Effector CD8-positive, alpha-beta T cell (primary cell): ENCODE data around the gene ECI1.

Experiments
- DNase-seq: peaks from one replicate; lab custom pipeline; 2025; lab: John Stamatoyannopoulos, UW
- total RNA-seq, 4 experiments: gene quantifications; one replicate each; lab custom pipeline; 2026; lab: John Stamatoyannopoulos, UW

ECI1 gene, protein sequence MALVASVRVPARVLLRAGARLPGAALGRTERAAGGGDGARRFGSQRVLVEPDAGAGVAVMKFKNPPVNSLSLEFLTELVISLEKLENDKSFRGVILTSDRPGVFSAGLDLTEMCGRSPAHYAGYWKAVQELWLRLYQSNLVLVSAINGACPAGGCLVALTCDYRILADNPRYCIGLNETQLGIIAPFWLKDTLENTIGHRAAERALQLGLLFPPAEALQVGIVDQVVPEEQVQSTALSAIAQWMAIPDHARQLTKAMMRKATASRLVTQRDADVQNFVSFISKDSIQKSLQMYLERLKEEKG
- total RNA-seq = 20.1 to 27.6 (median 25.5) reads per million in 4 experiments

DNA sequence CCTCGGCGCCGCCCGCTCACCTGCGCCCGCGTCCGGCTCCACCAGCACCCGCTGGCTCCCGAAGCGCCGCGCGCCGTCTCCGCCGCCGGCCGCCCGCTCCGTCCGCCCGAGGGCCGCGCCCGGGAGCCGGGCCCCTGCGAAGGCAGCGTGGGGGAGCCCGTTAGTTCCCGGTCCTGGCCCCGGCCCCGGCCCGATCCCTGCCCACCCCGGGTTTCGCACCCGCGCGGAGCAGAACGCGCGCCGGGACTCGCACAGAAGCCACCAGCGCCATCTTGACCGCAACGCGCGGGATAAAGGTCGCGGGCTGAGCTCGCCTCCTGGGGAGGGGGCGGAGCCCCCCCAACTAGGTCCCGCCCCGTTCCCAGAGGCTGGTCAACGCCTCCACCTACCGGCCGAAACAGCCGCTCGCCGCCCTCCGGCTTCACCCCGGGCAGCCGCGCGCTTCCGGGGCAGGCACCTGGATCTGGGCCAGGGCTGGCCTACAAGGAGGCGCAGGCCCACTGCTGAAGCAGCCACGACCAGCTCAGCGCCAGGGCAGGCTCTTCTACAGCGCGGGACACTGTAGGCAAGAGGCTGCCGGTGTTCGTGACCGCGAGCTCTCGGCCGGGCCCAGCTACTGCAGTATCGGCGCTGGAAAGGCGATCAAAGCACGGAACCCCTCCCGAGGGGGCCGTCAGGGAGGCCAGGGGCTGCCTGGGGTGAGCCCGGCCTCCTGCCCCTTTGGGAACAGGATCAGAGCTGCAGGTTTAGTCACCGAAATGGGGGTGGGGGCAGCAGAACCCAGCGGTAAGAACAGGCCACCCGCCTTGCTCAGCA lies at the start of gene ECI1:
Gene ECI1 (minus strand): TSS at position 292 of the 816 bp plus-strand sequence. CDS start 21 bp downstream, at position 271.
- peak; percentile 60 for DNase-seq

DNA sequence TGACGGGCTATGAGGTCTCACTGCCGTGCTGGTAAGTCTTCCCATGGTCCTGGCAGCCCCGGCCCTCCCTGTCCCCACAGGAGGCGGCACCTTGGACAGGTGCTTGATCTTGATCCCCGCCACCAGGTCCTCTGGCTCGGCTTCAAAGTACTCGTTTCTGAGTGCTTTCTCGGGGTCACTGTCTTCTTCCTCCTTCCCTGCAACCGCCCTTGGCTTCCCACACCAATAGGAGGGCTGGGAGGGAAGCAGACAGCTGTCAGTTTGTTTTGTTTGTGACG lies 48.5 kb upstream of the ECI1 start:
- DNase-seq = no peak

DNA sequence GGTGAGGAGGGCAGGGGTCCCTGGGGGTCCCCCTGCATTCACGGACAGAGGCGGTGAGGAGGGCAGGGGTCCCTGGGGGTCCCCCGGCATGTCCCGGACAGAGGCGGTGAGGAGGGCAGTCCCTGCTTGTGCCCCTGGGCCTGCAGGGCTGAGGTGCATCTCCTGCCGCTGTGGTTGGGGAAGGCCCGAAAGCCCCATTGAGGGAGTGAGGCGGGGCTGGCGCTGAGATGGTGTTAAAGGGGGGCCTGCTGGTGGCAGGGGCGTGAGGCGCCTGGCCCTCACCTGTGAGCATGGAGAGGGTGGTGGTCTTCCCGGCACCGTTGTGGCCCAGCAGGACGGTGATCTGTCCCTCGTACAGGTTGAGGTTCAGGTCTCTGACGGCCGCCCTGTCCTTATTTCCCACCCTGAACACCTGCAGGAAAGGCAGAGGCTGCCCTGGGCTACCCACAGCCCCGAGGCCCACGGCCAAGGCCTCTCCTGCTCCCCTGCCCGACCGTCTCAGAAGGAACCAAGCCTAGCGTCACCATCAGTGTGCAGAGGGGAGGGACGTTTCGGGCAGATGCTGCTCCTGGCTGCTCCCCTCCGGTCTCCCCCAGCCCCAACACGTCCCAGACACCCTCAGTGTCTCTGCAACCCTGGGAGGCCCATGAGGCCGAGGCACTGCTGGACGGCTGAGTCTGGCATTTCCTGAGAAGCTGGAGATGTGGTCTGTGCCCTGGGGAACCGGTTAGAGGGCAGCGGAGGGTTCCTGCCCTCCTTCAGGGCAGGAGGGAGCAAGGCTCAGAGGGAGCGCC lies 47.9 kb upstream of the ECI1 start:
- DNase-seq = no peak

DNA sequence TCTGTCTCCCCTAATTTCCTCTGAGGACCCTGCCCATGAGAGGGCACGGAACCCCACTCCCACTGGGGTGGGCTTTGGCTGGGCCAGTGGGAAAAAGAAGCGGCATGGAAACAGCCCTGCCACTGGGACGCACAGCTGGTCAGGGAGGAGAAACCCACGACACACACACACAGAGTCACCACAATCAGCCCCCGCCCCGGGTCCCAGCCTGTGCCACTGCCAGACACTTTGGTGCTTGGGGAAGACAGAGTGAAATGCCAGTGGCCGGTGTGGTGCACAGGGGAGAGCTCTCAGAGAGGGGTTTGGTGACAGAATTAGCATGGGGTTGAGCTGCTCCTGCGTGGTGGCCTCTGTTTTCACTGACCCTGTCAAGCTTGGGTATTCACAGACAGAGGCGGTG lies 47.2 kb upstream of the ECI1 start:
- no peak for DNase-seq

DNA sequence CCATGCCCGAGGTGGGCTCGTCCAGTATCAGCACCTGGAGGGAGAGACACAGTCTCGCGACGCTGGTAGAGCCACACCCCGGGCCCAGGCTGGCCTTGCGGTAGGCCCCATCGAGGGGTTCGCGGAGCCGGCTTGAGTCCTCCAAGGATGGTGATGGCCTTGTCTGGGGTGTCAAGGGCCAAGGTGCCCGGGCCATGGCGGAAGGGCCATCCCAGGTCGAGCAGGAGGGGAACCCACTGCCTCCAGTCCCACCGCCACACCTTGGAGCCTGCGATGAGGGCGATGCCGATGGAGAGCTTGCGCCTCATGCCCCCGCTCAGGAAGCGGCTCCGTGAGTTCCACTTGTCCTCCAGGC lies 46.1 kb upstream of the ECI1 start:
- no peak for DNase-seq

DNA sequence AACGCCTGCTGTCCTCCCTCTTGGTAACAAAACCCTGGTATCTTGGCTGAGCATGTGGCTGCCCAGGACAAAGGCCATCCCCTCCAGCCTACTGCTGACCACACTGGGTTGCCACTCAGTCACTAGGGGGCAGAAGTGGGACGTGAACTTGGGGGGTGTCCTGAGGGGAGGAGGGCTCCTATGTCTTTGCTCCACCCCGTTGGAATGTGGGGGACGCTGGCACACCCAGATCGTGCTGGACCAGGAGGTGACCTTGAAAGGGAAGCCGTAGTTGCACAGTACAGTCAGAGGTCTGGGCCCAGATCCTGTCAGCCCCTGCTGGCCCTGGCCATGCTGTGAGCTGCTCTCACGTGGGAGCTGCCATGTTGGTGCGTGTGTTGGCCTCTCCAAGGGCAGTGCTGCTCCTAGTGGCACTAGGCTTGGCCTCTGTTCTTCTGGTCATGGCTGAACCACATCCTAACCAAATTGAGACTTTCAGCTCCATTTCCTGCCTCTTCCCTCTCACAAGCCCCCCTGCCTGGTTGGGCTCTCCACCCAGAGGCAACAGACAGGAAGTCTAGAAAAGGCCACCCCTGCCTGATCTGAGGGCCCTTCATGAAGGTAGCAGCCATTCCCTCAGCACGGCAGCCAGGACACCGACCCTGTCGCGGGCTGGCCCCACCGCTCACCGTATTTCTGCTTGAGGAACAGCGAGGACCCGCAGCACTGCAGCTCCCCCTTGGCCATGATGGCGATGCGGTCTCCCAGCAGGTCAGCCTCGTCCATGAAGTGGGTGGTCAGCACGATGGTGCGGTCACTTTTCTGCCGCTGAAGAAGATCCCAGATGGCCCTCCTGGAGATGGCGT lies 45.5 kb upstream of the ECI1 start:
- DNase-seq = no peak

DNA sequence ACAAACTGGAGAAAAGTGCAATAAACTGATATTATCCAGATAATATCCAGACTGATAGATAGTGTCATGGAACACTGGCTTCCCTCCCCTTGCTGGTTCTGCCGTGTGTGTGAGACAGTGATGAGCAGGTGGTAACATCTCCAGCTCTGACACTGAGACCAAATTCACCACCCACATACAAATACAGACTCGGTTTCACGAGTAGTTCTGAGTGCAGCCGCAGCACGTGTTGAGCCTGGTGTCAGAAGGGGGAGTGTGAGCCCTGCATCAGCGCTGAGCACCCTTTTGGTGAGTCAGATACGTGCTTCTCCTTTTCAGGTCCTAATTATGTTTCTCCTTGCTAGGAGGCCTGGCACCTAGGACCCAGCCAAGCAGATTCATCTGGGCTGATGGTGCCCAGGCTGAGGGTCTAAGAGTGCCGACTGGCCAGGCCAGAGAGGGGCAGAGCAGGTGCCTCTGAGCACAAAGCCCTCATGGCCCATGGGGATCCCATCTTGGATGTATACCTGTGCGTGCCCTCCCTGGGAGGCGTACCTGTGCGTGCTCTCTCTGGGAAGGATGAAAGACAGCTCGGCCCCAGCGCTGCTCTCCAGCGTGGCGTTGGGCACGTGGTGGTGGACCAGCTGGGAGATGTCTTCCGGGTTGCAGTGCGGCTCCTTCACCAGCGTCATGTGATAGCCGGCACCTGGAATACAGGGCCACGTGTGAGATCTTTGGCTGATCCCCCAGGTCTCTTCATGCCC lies 43.8 kb upstream of the ECI1 start:
- no peak for DNase-seq

DNA sequence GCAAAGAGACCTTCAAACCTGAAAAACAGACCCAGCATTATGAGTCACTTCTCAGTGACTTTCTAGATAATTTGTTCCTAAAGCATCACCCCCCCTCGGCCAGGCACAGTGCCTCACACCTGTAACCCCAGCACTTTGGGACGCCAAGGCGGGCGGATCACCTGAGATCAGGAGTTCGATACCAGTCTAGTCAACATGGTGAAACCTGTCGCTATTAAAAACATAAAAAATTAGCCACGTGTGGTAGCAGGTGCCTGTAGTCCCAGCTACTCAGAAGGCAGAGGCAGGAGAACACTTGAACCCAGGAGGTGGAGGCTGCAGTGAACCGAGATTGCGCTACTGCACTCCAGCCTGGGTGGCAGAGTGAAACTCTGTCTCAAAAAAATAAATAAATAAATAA lies 40.8 kb upstream of the ECI1 start:
- no peak for DNase-seq

DNA sequence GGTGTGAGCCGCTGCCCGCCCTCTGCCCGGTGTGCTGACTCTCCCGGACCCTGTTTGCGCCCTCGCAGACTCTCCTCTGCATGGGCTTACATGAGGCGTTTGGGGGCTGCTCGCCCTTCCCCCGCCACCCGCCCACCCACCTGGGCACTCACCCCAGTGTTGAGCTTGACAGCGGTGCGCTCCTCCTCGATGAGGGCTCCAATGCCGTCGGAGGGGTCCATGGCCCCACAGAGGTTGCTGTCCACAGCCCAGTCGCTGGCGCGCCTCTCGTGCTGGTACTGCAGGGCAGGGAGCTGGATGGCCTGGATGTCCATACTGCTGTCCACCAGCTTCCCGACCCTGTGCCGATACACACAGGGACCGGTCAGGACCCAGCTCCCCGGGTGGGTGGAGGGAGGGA lies 37.9 kb upstream of the ECI1 start:
- DNase-seq = no peak

DNA sequence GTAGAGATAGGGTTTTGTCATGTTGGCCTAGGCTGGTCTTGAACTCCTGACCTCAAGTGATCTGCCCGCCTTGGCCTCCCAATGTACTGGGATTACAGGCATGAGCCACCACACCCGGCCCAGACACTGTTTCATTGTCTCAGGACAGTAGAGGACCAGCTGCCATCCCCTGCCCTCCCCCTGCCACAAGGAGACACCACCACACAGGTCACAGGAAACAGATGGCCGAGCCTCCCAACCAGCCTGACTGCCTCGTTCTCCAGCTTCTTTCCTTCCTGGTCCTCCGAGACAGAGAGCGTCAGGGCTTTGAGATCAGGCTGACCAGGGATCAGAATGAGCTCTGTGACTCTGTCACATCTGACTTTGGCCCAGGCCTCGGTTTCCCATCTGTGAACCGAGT lies 37.3 kb upstream of the ECI1 start:
- no peak for DNase-seq

DNA sequence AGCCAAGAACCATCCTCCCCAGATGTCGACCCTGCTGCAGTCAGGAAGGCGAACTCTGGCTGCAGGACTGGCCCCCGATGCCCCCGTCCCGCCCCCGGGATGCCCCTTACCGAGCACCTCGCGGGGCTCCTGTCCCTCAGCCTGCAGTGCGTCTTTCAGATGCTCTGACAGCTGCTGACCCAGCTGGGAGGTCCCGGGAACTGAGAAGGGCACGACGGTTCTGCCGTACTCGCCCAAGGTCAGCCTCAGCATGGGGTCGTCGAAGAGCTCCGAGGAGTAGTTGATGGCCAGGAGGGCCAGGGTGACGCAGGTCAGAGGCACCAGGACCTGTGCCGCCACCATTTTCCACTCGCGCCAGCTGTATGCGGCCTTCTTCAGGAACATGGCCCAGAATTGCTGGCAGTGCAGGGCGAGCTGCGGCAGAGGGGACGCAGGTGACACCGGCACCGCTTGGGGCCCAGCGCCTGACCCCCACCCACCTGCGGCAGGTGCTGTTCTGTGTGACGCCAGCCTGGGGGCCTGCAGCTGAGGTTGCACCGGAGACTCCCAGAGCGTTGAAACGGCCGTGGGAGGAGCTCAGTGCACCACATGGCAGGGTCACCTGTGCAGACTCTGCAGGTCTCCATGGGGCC lies 36.6 kb upstream of the ECI1 start:
- DNase-seq = no peak

DNA sequence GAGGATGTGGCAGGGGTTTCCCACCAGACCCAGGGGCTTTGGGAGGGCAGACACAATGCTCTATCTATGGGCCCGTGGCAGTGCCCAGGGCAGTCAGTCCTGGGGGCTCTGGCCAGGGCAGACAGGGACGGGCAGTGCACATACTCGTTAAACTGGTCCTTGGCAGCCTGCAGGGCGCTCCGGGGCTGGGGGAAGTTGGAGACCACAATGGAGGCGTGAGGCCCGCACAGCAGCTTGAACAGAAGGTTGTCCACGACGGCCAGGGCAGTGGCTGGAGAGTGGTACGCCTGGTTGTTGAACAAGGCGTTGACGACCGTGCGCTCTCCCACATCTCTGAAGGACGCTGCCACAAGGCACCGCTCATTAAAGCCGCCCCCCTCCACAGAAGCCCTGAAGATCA lies 35.2 kb upstream of the ECI1 start:
- DNase-seq = no peak

DNA sequence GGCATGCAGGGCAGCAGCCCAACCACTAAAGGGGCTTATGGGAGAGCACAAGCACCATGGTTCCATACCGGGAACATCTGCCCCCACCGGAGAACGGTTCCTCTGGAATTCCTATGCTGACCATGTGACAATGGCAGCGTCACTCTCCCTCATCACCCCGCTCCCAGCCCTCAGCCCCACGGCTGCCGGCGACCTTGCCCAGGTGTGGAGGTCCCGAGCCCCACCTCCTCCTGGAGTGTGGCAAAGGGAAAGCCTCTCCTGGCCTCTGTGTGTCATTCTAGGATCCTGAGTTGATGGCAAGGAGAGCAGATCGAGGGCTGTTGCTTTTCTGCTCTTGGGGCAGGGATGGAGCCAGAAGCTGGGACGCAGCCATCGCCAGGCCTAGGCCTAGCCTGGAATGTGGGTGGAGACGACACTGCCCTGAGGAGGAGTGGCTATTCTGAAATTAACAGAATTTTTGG lies 34.4 kb upstream of the ECI1 start:
- no peak for DNase-seq

DNA sequence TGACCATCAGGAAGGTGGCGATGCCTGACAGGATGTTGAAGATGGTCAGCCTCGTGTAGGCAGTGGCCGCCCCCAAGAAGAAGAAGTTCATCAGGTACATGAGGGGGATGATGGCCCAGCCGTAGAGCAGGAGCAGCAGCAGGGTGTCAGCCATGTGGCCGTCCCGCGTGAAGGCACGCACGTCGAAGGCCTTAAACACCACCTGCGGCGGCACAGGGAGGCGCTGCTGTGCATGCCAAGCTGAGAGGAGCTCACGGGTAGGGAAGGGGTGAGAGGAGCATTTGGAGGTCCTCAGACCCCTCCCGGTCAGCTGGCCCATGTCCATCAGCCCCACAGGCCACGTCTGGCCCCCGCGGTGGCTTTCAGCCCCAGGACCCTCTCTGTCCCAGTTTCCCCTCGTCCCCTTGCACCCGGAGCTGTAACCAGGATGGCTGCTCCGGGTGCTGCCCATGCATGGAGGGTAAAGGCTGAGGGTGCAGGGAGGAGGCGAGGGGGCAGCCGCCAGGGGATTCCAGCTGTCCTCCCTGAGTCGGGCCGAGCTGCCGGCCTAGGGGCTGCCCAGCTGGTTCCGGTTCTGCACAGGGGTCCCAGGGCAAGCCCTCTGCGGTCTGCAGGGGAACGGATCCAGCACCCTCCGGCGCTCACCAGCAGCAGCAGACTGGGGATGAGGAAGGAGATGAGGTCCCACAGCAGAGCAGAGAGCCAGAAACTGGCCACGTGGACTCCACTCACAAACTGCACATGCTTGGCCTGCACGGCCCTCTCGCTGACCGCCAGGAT lies 33.6 kb upstream of the ECI1 start:
- DNase-seq = no peak

DNA sequence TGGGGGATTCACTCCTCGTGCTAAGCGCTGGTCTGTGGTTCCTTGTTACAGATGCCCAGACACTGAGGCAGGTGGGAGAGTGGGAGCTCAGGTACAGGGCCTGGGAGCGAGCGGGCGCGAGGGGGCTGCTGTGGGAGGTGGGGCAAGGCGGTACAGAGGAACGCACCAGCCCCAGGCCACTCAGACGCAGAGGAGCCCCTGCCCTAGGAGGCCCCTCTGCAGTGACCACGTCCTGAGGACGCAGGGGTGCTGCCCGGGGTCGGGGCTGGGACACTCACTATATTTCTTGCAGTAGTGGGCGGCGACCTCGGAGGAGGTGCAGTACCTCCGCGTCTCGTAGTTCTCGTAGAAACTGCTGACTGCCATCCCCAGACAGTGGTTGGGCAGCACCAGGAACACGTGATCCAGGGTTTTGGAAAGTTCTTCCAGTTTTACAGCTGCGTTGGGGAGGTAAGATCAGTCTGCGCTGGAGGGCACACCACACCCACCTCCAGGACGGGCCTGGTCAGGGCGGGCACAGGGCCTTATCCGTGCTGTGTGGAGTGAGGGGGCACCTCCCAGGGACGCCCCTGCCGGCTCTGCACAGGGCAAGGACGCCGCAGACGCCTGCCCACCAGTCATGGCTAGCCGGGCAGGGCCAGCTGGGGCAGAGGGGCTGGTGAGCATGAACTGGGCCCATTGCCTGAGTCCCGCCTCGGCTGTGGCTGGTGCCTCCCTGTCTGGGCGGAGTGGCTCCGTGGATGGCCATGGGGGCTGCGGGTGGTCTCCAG lies 32.8 kb upstream of the ECI1 start:
- DNase-seq = no peak

DNA sequence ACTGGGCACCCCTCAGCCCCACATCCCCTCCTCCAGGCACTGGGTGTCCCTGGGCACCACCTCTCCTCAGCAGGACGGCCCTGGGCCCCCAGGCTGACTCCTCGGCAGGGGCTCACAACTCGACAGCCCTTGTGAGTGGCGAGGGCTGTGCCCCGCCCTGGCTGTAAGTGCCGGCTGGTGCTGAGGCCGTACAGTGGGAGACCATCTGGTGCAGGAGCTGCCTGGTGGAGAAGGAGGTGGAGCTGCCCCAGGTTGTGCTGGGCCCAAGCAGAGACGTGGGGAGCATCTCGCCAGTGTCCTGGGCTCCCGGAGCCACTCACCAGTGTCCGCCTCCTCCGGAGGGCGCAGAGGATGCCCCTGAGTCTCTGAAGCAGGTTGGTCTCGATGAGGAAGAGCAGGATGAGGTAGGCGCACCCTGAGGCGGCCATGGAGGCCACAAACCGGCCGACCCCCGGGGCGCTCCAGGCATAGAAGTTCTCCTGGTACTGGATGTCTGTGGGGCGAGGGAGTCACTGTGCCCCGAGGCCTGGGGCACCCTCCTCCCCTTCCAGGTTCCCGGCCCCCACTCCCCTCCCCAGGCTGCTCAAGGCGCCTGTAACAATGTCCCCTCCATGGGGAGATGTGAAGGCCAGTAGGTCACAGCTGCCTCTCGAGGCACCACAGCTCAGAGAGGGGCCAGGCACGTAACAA lies 31.6 kb upstream of the ECI1 start:
- DNase-seq = no peak

DNA sequence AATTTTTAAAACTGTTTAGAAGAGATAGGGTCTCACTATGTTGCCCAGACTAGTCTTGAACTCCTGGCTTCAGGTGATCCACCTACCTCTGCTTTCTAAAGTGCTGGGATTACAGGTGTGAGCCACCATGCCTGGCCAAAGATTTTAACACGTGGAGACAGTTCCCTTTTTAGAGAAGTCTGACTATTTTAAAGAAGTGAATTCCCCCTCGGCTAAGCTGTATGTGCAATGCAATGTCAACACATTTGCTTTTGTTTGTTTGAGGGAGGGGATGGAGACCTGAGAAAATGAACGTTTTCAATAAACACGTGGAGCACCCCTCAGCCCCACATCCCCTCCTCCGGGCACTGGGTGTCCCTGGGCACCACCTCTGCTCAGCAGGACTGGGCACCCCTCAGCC lies 30.9 kb upstream of the ECI1 start:
- no peak for DNase-seq

DNA sequence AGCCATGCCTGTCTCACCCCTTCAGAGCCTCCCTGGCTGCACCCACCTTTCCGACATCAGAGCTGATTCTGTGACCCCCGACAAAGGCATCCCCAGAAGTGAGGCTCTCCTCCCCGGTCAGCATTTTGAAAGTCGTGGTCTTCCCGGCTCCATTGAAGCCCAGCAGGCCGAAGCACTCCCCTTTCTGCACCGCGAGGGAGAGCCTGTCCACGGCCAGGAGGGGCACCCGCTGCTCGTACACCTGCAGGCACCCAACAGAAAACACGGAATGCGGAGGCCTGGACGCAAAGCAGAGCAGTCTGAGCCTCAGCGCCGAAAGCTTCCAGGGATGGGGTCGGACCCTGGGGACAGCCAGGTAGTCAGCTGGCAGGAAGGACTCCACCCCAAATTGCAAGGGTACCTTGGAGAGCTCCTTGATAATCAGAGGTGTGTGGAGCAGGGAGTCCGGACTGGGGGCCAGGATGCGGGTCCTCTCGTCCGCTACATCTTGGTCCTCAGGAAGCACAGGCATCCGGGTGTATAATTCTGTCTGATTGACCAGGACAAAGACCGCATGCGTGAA lies 29.7 kb upstream of the ECI1 start:
- no peak for DNase-seq
